ENCODE results near the gene PTPRJ.

The PTPRJ gene

DNA sequence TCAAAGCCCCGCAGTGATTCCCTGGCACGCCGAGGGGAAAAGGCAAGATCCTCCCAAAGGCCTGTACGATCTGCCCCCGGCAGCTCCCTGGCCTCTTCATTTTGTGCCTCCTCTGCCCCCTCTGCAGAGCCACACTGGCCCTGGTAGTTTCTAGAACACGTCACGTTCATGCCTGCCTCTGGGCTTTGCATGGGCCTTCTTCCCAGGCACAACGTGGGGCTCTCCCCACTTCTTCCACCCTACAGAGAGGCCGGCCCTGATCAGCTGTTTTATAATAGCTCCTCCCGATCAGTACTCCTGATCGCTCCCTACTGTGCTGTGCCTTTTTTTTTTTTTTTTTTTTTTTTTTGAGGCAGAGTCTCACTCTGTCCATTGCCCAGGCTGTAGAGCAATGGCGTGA, 78.4 kb downstream of the PTPRJ start:
- peak in 5 of 56 donors; percentile 25 to 59 (median 42) for DNase-seq

DNA sequence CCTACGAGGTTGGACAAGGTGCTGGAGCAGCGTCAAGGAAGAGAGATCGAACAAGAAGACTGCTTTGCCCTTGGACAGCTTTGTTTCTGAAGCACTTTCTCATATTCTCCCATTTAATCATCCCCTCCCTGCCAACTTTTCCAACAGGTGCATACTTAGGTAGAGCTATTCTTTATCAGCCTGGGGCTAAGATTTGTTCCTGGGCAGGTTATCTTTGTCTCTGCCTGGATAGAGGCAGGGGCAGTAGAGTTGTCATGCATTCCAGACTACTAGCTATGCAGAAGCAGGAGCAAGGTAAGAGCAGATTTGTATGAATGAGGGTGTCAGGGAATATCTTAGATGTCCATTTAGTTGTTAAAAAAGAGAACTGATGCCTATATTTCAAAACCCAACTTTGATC, 82.3 kb downstream of the PTPRJ start:
- no peak for DNase-seq

DNA sequence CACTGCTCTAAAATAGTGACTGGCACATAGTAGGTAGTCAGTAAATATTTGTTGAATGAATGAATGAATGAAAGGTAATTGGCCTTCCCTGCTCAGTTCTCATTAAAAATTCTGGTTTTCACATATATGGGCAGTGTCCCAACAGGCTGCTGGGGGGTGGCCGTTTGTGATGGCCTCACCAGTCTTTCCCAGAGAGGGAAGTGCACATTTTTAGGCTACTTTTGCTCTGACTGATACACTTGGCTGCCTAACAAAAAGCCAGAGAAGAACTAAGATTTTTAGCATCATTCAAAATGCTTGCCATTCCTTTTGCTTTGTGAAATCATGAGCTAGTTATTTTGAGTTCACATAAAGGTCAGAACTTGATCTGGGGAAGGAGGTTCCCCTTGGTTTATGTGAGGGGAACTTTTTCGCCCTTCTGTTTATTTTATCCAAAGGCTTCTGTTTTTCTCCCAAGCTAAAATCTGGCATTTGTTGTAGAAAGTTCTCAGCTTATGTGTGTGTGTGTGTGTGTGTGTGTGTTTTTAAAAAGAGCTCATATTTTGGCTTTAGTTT, 83.1 kb downstream of the PTPRJ start:
- DNase-seq: peak in 1 of 56 donors; percentile 10

DNA sequence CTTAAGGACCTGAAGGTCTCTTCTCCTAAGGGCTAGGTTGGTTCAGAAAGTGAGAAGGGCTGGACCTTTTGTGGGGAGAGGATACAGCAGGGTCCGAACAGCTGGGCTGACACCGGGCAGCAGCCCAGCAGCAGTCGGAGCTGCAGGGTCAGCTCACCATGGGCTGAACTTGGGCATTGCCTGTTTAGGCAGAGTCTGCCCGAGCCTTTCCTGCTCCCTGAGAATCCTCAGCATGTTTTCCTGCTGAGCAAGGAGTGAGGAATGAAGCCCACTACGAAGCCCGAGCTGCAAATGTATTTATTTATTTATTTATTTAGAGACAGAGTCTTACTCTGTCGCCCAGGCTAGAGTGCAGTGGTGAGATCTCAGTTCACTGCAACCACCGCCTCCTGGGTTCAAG, 83.9 kb downstream of the PTPRJ start:
- no peak for DNase-seq

DNA sequence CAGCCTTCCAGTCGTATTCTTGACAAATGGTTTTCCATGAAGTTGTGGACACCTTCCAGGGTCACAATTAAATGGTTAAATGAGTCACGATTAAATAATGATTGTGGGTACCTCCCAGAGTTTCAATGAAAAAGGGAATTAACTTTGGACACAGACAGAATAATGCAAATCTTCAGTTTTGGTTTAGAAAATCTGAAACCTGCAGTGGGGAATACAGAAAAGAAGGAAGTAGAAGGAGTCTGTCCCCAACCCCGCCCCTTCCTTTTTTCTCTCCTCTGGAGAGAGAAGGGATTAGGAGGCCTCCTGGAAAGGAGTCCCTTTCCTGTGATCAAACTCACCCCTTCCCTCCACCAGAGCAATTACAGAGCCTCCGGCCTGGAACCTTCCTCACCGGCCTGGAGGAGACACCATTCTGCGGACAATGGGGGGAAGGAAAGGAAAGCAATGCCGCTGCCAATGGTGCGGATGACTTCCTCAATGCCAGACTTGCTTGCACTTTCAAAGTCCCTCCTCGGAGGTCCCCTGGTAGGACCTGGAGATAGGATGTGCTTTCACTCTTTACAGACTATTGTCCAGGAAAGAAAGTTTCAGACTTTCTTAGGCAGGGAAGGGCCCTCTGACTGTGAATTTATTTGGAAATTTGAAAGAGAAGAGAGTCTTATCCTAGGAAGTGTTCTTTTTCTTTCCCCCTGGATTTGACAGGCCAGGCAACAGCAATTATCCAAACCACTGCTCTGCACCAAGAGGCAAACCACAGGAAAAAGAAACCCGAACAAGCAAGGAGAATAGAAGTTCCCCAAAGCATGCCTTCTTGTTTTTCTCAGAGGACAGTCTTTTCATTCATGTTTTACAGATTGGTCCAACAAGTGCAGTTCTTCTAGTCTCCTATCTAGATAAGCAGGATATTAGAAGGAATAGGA, 86.8 kb downstream of the PTPRJ start:
- DNase-seq: no peak

GRCh38 chr11:48073031-48073861, 92.9 kb downstream of the PTPRJ start:
- no peak for DNase-seq

DNA sequence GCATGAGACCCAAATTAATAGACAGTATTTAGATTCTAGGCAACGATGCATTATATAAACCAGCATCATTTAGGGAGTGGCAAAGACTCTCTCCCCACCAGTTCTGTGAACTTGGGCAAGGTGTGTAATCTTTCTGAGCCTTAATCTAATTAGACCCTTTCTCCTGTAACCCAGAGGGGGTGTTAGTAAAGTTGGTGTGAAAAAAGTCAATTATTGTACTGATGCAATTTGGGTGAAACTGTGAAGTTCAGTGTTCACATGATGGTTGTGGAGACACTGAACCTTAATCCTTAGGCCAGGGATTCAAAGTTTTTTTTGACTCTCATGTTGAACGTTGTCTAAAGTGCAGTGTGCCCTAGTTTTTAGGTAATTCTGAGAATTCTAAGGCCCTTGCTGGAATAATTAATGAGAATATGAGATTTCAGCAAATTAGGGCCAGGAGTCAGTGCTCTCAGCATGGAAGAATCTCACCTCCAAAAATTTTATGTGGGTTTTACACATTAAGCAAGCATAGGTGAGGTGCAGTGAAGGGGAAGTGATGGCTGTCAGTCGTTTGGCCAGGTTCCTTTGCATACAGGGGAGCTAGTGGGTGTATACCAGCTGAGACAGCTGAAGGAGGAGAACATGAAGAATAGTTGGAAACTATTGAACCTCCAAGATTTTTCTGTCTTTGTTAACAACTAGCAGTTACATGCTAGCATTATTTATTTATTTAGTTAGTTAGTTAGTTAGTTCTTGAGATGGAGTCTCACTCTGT, 94.2 kb downstream of the PTPRJ start:
- no peak for DNase-seq

- no peak for DNase-seq
Observed at GRCh38 chr11:48075637-48076036, 95.3 kb downstream of the PTPRJ start.

DNA sequence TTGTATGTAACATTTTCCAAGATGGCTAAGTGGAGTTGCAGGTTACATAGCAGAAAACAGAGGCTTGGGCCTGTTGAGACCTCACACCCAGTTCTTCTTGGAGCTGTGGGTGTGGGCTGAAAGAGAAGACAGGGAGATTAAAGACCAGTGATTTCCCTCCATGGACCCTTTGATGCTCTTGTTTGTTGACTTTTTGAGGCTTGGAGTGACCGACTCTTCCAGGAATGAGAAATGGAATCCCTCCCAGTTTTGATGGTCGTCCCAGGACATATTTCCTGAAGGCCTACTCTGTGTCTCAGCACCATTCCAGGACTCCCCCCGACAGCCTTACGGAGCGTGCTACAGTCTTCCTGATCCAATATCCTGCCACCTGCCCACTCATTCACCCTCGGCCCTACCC, 96.9 kb downstream of the PTPRJ start:
- no peak for DNase-seq

GRCh38 chr11:48078689-48079088, 98.3 kb downstream of the PTPRJ start:
- DNase-seq: no peak

DNA sequence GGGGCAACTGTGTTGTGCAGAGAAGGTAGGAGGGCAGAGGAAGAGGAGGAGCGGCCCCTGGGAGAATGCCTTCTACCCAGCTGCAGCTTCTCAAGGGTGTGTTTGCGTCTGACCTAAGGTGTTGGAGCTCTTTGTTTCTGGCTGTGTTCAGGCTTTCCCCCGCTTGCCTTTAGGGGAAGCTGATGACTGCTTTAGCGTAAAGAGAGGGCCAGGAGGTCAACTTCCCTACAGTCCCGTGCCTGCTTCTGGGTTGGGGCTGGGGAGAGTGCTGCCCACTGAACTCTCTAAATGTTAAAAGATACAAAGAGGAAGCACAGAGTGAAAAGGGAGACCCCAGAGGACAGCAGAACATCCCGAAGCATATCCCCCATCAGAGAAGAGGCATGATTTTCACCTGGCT, 99.2 kb downstream of the PTPRJ start:
- no peak for DNase-seq

DNA sequence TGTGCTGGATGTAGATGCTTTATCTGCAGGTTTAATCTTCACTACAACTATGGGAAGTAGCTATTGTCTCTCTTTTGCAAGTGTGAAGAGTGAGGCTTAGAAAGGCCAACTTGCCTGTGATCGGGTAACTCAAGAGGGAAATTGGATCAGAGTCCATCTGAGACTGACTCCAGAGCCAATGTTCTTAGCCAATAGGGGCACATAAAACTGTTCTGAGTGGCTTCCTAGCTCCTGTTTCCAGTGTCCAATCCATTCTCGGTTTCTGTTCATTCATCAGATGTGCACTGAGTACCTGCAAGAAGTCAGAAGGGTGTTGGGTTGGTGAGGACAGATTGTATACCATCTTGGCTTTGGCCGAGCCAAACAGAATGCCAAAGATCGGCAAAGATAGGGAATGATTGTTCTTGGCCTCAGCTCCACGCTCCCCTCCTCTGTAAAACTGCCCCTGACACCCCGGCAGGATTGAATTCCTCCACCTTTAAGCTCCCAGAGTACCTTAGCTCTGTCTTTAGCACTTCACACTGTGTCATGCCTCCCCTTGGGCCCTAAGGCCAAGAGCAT, 100.0 kb downstream of the PTPRJ start:
- DNase-seq: no peak

DNA sequence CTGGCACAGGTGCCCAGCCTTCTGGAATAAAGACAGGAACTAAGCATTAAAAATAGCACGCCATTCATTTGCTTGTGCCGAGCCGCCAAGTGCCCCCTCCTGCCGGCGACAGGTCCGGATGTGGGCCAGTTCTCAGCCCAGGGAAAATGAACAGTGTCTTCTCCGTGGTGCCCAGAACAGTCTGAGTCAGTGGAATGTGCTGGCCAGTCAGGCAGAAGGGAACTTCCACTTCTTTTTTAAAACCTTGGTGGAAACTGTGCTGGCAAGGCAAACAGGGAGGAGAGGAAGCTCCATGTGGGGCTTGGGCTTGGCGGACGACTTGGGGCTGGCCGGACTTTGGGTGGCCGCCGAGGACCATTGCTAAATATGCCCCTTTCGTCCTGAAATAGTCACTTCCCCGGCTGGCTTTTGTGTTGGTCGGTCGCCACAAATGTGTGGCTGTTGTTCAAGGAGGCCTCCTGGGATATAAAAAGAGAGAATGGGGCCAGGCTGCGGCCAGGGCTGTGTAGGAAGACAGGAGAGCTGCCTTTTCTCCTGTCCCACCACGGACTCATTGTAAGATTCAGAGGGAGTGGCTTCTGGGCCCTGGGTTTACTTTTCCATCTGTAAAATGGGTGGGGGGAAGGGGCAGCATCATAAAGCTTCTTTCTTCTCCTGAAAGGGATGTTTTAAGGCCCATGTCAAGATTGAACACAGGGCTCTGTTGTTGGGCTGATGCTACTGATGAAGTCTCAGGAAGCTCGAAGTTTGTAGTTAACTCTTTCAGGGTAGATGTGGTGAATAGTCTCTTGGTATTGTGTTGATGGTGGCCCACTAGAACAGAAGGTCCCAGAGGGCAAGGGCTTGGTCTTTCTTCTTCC, 101.0 kb downstream of the PTPRJ start:
- DNase-seq: peak in 50 of 56 donors; percentile 18 to 83 (median 56)

DNA sequence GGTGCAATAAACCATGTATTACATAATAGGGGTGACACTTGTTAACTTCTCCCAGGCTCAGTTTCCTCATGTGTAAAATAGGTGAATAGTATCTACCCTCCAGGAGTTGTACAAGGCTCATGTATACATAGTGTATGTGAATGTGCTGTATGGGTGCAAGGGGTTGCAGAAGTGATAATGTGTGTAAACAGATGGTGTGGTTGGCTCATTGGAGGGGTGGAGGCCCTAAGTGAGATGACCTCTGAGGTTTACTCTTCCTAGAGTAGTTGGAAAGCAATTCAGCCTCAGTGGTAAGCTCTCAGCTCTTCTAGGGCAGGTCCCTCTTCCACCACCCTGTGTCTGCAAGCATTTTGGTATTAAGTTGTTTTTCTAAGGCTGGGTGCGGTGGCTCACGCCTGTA, 102.4 kb downstream of the PTPRJ start:
- no peak for DNase-seq

DNA sequence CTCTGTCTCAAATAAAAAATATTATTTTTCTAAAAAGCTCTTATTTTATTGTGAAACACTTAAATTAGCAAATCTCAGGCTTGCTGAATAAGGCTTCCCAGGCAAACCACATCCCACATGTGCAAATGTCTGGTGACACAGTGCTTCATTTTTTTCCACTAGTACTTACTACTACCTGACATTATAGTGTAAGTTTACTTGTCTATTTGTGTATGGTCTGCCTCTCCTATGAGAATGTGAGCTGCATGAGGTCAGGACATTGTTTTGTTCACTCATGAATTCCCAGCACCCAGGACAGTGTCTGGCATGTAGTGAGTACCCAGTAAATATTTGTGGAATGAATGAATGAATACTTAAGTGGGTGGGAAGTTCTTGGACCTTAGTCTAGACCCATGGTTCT, 103.1 kb downstream of the PTPRJ start:
- no peak for DNase-seq

GRCh38 chr11:48085688-48086087, 105.3 kb downstream of the PTPRJ start:
- no peak for DNase-seq

DNA sequence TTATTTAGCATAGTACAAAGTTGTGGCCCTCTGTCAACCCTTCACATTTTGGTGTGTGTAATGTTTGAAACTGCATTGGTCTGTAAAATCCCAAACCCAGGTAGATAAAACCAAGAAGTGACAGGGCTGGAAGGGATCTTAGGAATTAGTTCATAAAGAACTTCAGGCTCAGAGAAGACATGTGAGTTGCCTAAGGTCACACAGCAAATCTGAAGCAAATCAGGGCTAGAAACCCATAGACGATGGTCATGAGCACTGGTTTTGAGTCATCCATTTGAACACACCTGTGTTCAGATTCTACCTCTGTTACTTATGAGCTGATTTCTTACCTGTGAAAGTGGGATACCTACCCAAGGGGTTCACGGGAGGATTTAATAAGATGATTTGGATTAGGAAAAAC, 107.1 kb downstream of the PTPRJ start:
- DNase-seq: no peak

DNA sequence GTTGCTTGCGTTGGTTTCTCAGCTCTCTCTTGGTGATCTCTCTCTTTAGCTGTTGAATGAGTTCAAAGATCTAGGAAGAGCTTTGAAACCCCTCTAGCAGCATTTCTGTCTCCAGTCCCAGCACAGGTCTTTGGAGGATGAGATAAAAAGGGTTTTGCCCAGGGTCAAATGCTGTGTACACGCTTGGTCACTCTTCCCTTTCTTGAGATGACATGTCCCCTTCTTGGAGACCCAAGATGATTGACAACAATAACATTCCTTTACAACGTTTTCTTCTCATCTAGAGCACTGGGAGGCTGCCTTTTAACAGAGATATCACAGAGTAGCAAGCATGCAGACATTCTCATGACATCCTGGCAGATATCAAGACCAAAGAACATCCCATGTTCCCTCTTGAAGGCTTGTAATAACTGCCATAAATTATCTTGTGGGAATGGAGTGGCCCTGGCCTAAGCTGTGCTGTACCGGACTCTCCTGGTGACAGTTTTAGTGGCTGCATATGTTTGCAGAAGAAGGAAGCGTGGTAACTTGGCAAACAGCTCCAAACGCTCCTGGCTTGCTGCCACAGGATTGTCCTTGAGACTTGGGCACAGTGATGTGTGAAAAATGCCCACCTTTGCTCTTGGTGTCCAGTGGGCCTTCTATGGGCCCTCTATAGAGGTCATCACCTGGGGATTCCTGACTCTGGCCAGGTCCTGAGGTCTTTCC, 107.8 kb downstream of the PTPRJ start:
- peak in 3 of 56 donors; percentile 13 to 26 (median 15) for DNase-seq

- DNase-seq: no peak
Observed at GRCh38 chr11:48088682-48089050, 108.3 kb downstream of the PTPRJ start.
